RPMI7951 (cell line): Measurements from ENCODE around the gene SLC6A13. TPM values are rescaled to one million over a fixed set of nuclear protein-coding genes. Genes with fewer than 3 reads are reported as not detected.
"Not testable (repeated sequence)": the region's sequence is repeated elsewhere in the genome, so short reads cannot be mapped to it uniquely, and the experiment has no call there.

Experiments
- DNase-seq: peaks from one replicate; pipeline ENCODE4 v3.0.0-alpha.2; 2012; ENCODE audit warnings: low read depth
- total RNA-seq: library from RNA; depleted of rRNA; stranded (reverse); fragments of >200 nt; shearing (Covaris generic); gene quantifications from 2 replicates; pipeline ENCODE4 v1.2.3, GENCODE V29; 2014

The SLC6A13 gene
- total RNA-seq, 1 experiment from 2014 or later: 0.36 TPM

- DNase-seq: no peak
Measured at GRCh38 chr12:234019-234418, 28.6 kb downstream of the SLC6A13 start.

DNA sequence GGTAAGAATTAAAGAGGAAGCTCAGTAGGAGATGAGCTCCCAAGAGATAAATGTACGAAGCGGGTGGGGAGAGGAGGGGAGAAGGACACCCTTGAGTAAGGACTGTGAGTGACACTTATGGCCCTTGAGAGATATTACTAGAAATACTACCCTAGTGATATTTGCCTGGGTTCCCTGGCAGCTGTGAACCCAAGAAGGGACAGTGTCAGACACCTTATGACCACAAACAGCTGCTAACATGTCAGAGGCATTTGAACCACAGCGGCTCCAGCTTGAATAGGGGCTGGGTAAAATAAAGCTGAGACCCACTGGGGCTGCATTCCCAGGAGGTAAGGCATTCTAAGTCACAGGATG lies 29.0 kb downstream of the SLC6A13 start:
- no peak for DNase-seq

DNA sequence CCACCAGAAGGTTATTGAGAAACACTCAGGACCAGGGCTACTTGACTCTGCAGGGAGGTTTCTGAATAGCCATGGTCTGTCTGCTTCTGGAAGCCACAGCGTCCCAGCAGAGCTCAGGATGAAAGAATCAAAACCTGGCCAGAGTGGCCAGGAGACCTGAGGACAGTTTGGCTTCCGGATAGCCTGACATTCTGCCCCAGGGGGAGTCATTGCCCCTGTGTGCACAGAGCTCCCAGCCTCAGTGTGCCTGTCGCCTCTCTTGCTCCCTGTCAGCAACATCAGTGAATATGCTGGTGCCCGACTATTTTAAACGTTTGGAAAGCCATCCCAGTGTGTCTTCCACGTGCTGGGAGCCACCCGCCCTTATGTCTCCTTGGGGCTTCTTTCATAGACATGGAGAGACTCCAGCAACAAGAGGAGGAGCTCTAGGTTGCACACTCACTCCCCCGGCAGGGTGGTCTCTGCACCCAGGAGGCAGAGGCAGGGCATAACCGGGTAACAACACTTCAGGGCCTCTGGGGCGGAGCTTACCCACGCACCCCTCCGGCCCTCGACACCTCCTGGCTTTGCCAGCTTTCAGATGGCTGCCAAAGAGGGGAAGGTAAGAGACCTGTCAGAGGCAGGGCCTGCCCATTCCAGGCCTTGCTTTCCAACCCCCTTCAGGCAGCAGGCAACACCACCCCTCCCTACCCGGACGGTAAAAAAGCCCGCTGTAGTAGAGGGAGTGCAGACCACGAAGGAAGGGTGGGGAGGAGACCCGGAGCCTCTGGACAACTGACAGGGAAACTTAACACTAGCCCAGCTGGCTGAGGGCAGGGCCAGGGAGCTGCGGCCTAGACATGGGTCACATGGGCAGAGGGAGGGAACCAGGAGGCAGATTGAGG lies 29.7 kb downstream of the SLC6A13 start:
- DNase-seq: no peak

- no peak for DNase-seq
Measured at GRCh38 chr12:230925-231671, 31.5 kb downstream of the SLC6A13 start.

- DNase-seq: no peak
Measured at GRCh38 chr12:229441-230191, 33.0 kb downstream of the SLC6A13 start.

- no peak for DNase-seq
Measured at GRCh38 chr12:228846-229200, 33.8 kb downstream of the SLC6A13 start.

DNA sequence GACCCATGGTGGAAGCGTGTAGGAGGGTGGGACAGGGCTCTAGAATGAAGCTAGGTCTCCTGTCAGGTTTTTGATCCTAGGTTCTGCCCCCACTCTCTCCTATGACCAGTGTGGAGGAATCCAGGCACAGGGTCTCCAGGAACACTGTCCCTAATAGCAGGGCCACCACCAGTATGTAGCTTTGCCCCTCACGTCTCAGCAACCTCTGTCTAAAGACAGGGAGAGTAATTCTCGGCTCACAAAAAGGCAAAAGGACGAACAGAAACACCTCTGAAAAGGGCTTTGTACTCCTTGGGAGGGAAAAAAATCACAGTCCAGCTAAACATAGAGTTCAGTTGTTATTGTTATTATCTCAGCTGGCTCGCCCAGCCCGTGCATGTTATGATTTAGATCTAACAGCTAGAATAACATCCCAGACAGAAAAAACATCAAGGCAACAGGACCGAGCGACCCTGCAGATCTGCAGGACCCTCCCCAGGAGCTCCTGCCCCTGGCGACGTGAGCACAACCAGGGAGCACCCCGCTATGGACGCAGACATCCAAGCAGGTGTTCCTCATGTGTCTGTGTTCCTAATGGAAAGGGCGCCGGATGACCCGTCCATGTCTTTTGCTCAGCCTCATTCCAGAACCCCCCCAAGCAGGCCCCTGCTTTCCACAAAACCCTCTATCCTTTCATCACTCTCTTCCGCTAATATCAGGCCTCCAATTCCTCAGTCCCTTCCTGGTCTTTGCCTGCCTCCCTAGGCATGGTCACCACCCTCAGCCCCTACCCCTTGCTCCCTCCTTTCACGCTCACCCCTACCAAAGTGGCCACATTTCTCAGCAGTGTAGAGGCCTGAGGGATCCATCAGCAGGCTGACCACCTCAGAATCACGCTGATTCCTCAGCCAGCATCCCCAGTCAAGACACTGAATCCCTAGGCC lies 34.5 kb downstream of the SLC6A13 start:
- DNase-seq: no peak

GRCh38 chr12:227286-227915 lies 35.2 kb downstream of the SLC6A13 start:
- DNase-seq: no peak

- no peak for DNase-seq
Measured at GRCh38 chr12:226401-226800, 36.2 kb downstream of the SLC6A13 start.

DNA sequence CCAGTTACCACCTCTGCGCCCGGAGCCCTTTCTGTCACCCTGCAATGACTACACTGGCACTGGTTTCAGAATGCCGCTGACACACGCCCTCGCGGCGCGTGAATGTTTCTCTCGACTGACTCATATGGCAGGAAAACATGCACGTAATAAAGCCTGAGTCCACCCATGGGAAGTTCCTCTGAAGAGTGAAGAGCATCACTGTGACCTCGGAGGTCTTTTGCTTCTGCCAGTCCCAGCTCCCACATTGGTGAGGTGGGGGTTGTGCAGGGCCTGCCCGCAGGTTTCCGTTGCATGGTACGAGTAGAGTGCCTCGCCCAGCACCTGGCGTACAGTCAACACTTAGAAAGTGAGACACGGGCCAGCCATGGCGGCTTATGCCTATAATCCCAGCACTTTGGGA lies 37.6 kb downstream of the SLC6A13 start:
- DNase-seq: peak; percentile 1

DNA sequence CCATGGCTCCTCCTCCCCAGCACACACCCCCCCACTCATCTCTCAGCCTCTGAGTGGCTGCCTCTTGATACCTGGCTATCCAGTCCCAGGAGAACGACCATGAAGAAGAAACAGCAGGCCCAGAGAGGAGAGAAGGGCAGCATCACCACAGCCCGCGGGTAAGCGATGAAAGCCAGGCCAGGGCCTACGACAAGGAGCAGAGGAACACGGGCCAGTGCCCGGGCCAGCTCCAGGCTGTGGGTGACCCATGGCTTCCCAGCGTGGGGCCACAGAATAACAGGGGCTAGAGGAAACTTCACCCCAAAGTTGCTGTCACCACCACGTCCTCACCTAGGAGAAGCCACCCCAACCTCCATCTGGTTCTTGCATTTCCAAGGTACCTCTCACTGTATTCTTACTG lies 38.3 kb downstream of the SLC6A13 start:
- no peak for DNase-seq

- DNase-seq: no peak
Measured at GRCh38 chr12:223841-224240, 38.8 kb downstream of the SLC6A13 start.

- DNase-seq: no peak
Measured at GRCh38 chr12:221736-222135, 40.9 kb downstream of the SLC6A13 start.

DNA sequence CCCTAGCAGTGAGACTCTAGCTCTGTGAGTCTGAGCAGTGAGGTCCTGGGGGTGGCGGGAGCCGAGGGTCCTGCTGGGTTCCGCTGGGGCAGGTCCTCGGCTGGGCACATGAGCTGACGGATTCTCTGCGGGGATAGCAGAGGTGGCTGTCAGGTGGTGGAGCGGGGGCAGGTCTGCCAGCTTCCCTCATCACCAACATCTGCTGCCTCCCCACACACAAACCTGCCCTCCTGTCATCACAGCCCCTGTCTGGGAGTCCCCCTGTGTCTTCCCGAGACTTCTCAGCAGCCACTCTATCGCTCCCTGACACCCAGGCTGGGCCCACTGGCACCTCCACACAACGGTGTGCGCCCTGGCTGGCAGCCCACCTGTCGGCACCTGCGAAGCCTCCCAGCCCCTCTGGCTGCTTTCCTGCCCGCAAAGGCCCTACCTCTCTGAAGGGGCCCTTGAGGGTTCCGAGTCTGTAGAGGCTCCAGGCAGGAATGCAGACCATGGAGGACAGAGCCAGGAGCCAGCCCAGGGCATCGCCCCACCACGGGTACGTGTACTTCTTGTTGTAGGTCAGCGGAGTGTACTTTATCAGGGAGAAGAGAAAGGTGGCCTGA lies 41.6 kb downstream of the SLC6A13 start:
- no peak for DNase-seq

- DNase-seq: no peak
Measured at GRCh38 chr12:220491-220890, 42.1 kb downstream of the SLC6A13 start.

GRCh38 chr12:219891-220352 lies 42.7 kb downstream of the SLC6A13 start:
- peak; percentile 41 for DNase-seq

DNA sequence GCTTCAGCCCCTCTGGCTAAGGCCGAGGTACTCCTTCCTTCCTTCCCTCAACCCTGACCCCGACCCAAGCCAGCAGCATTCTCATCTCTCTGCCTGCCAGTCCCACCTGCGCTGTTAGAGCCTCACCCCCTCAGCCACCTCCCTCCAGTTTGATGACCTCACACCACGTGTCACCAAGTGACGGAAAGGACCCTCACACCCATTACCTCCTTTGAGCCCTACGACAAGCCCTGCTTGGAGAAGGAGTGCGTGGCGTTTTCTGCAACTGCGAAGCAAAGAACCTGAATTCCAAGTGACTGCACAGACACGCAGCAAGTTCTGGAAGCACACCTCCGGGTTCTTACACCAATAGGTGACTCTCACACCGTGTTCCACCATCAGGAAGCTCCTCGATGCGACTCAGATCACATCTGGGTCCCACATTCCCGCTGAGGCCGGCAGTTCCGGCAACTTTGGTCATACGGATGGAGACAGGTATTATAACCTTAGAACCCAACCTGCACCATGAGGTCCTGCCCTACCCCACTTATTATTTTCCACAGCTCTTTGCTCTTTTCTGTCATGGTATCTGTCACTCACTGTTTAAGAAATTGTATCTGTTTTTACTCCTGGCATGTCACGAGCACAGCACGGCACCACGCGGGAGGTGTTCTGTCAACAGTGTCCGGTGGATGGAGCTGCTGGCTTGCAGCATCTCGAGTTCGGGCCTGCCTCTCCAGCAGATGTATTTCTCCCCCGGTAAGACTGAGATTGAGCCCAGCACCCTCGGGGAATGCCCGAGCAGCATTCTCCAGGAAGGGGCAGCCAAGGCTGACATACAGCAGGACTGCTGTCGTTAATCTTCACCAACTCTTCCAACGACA lies 43.7 kb downstream of the SLC6A13 start:
- no peak for DNase-seq

GRCh38 chr12:218221-218620 lies 44.4 kb downstream of the SLC6A13 start:
- no peak for DNase-seq

- not testable (repeated sequence) for DNase-seq
Measured at GRCh38 chr12:217029-217428, 45.6 kb downstream of the SLC6A13 start.
